Measurements from ENCODE around the gene SLC12A8.
A peak's percentile ranks its signal among the peaks of the same experiment; 100 is the strongest.

The SLC12A8 gene

DNA sequence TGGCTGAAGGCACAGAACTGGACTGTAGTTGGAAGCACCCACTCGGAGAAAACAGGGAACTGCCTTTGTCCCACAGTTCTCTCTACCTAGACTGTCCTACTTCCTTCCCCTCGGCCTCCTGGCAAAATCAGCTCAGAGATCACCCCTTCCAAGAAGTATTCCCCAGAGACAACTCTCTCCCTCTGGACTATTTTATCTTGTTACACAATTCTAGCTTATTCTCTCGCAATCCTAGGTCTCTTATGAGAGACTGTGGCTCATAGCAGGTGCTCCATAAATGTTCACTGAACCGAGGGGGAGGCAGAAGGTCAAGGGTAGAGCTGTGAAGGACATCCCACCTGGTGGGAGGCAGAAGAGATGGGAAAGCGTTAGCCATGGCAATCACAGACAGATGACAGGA is 167.4 kb downstream of the SLC12A8 start:
- TF ChIP-seq, protein P1, sequence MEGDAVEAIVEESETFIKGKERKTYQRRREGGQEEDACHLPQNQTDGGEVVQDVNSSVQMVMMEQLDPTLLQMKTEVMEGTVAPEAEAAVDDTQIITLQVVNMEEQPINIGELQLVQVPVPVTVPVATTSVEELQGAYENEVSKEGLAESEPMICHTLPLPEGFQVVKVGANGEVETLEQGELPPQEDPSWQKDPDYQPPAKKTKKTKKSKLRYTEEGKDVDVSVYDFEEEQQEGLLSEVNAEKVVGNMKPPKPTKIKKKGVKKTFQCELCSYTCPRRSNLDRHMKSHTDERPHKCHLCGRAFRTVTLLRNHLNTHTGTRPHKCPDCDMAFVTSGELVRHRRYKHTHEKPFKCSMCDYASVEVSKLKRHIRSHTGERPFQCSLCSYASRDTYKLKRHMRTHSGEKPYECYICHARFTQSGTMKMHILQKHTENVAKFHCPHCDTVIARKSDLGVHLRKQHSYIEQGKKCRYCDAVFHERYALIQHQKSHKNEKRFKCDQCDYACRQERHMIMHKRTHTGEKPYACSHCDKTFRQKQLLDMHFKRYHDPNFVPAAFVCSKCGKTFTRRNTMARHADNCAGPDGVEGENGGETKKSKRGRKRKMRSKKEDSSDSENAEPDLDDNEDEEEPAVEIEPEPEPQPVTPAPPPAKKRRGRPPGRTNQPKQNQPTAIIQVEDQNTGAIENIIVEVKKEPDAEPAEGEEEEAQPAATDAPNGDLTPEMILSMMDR (IDR thresholded peaks at IDR 0.05; ENCODE audit: insufficient read depth, low read depth, low read length, missing control alignments), result no peak
- no peak overlapping the region for H3K4me3 ChIP-seq (ENCODE audit: low read length)
- no peak for DNase-seq (ENCODE audit: low read depth)

DNA sequence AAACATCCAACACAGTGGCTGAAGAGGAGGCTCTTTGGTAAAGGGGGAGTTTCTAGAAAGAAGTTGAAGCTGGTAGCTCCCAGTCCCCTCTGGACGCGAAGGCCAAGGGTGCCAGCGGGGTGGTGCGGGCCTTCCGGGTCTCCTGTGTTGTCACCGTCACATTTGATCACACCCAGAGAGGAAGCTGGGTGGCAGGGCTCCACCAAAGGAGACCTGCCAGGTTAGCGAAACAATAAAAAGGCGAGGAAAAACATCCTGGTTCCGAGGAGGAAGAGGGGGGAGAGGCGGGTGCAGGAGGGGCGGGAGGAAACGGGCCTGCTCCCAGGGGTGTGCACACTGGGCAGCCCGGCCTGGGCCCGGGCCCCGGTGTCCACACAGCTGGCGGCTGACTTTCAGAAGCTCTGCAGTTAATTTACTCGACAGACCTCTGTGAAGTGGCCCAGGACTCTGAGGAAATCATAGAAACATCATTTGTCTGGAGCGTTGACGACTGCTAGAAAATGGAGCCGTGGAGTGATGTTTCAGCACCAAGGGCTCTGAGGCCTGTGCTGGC is 168.9 kb downstream of the SLC12A8 start:
- TF ChIP-seq, protein P1 (IDR thresholded peaks at IDR 0.05; ENCODE audit: insufficient read depth, low read depth, low read length, missing control alignments), result no peak
- H3K4me3 ChIP-seq (ENCODE audit: low read length), result no peak overlapping the region
- no peak for DNase-seq (ENCODE audit: low read depth)

DNA sequence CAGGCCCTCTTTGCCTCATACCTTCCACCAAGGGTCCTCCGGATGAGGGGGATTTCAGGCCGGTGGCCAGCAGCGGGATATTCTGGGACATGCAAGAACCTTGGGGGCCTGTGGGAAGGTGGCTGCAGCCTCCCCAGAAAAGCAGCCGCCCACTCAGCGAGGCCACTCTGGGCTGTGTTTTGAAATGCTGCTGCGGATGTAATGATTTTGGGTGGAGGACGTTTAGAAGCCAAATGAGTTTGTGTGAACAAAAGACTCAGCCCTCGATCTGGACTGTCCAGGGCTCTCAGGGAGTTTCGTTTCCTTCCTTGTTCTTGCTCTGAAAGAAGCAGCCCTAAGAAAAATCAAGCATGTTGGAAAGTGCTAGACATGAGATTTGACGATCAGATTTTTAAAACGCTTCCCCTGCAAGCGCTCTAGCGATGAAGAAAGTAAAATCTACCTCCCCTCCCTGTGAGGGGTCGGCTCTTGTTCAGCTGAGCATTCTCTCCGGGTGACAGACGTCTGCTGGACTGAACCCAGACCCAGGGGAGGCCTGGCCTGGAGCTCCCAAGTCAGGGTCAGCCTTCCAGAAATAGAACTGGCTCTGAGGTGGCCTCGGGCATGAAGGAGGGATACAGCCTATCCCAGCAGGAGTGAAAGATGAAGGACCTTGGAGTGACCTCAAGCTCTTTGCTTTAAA is 169.7 kb downstream of the SLC12A8 start:
- DNase-seq (ENCODE audit: low read depth), result no peak
- no peak overlapping the region for H3K4me3 ChIP-seq (ENCODE audit: low read length)

GRCh38 chr3:125039131-125040100 is 173.1 kb downstream of the SLC12A8 start:
- TF ChIP-seq, protein P1 (IDR thresholded peaks at IDR 0.05; ENCODE audit: insufficient read depth, low read depth, low read length, missing control alignments), result no peak
- DNase-seq (ENCODE audit: low read depth), result no peak
- no peak overlapping the region for H3K4me3 ChIP-seq (ENCODE audit: low read length)

More for the DNA sequence above, 169.7 kb downstream of the SLC12A8 start:
- TF ChIP-seq, protein P1 (IDR thresholded peaks at IDR 0.05; ENCODE audit: insufficient read depth, low read depth, low read length, missing control alignments), result no peak

DNA sequence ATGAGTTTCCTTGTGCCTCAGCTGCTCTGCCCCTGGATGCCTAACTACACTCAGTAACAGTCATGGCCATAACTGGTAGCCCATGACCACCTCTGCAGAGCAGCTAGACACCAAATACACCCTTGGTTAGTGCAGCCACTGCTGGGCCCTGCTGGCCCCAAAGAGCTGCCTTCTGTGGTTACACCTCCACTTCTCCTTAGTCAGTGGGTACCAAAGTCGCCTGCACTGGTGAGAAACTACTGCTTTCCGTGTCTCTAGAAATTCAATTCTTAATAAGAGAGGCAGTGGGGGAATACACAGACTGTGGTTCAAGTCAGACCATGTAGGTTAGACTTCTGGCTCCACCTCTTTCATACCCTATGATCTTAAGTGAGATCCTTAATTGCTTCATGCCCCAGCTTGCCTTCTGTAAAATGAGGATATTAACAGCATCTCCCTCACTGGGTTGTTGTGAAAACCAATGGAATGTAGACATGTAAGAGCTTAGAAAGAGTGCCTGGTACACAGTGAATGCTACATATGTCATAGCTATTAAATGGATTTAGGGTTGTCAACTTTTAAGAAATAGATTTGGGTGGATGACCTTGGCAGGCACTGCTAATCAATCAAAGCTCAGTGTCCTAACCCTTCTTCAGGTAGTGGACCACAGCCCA is 174.9 kb downstream of the SLC12A8 start:
- H3K4me3 ChIP-seq (ENCODE audit: low read length), result no peak overlapping the region
- DNase-seq (ENCODE audit: low read depth), result peak; percentile 88
- TF ChIP-seq, protein P1 (IDR thresholded peaks at IDR 0.05; ENCODE audit: insufficient read depth, low read depth, low read length, missing control alignments), result no peak

DNA sequence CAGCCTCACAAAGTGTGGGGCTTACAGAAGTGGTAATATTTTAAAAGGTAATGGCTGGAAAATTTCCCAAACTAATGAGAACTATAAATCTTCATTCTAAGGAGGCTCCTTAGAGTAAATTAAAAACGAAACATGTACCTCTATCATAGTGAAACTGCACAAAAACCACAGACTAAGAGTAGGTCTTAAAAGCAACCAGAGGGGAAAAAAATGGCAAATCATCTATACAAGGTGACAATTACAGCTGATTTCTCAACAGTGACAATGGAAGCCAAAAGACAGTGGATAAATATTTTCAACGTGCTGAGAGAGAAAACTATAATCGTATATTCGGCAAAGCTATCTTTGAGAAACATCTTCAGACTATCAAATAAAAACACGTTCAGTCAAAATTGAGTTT is 177.3 kb downstream of the SLC12A8 start:
- TF ChIP-seq, protein P1 (IDR thresholded peaks at IDR 0.05; ENCODE audit: insufficient read depth, low read depth, low read length, missing control alignments), result no peak
- H3K4me3 ChIP-seq (ENCODE audit: low read length), result no peak overlapping the region
- no peak for DNase-seq (ENCODE audit: low read depth)

Data from epithelial cell of esophagus (primary cell).